H1 (cell line): ENCODE data around the gene SPDYE2B. TPM values are rescaled to one million over a fixed set of nuclear protein-coding genes. Genes with fewer than 3 reads are reported as not detected.
"Not testable (repeated sequence)": the region's sequence is repeated elsewhere in the genome, so short reads cannot be mapped to it uniquely, and the experiment has no call there.

Source experiments
- CTCF ChIA-PET: fragments of 300-600 bp; sonication (Branson Sonifier 250); formaldehyde crosslinking; loops from one replicate; lab custom pipeline; 2021; ENCODE audit not compliant: partially characterized antibody; lab: Charles Lee
- POLR2A ChIA-PET: fragments of 300-600 bp; sonication (Branson Sonifier 250); formaldehyde crosslinking; loops from one replicate; lab custom pipeline; 2021; ENCODE audit warnings: inconsistent platforms; ENCODE audit not compliant: partially characterized antibody; lab: Charles Lee
- DNase-seq, 2 experiments: peaks; one replicate each; pipeline versions ENCODE4 v3.0.0 to v3.0.0-alpha.2; 2010 to 2022; ENCODE audit warnings: low spot score in 2 of 2, low read depth in 1 of 2, mixed read lengths in 1 of 2
- FAIRE-seq: peaks from 2 replicates; lab custom pipeline; 2011; peaks lifted over from hg19 to GRCh38; lab: Jason Lieb, UNC
- H2AFZ ChIP-seq: 2 replicates; pipeline ENCODE4 v1.8.1; 2012; ENCODE audit warnings: low read length, inconsistent platforms
- H2AK5ac ChIP-seq: 2 replicates; pipeline ENCODE4 v1.6.1; 2013; ENCODE audit warnings: low read depth, low read length
- H2BK120ac ChIP-seq: replicated peaks from 2 replicates; pipeline ENCODE3; 2013; ENCODE audit warnings: low read depth, low read length, inconsistent platforms
- H2BK12ac ChIP-seq: 2 replicates; pipeline ENCODE4 v1.6.1; 2013; ENCODE audit warnings: low read depth, low read length
- H2BK15ac ChIP-seq: 2 replicates; pipeline ENCODE4 v1.6.1; 2013; ENCODE audit warnings: low read length
- H2BK20ac ChIP-seq: 2 replicates; pipeline ENCODE4 v1.6.1; 2013; ENCODE audit warnings: low read length
- H2BK5ac ChIP-seq: 2 replicates; pipeline ENCODE4 v1.6.1; 2013; ENCODE audit warnings: low read depth, low read length
- H3K14ac ChIP-seq: 2 replicates; pipeline ENCODE4 v1.6.1; 2013; ENCODE audit warnings: inconsistent platforms; ENCODE audit not compliant: insufficient read length
- H3K18ac ChIP-seq: 2 replicates; pipeline ENCODE4 v1.6.1; 2013; ENCODE audit warnings: low read length; ENCODE audit errors: extremely low read depth
- H3K23ac ChIP-seq: 2 replicates; pipeline ENCODE4 v1.6.1; 2013; ENCODE audit warnings: inconsistent platforms; ENCODE audit not compliant: insufficient read length
- H3K23me2 ChIP-seq: 2 replicates; pipeline ENCODE4 v1.6.1; 2013; ENCODE audit warnings: low read depth, low read length
- H3K27ac ChIP-seq: 2 replicates; pipeline ENCODE4 v1.6.1; 2011; ENCODE audit warnings: low read depth, low read length, inconsistent platforms
- H3K27me3 ChIP-seq, 4 experiments: replicated peaks in 1 of 4; 1 replicate in 1 of 4; 2 replicates in 3 of 4; pipeline versions ENCODE4 v1.6.1 to v1.8.1; 2011 to 2013; ENCODE audit warnings: low read length in 3 of 4, mild to moderate bottlenecking in 3 of 4, inconsistent platforms in 2 of 4, mixed read lengths in 2 of 4, moderate library complexity in 1 of 4; ENCODE audit not compliant: control insufficient read depth in 3 of 4, insufficient read depth in 3 of 4; ENCODE audit errors: extremely low read depth in 1 of 4
- H3K36me3 ChIP-seq, 4 experiments: 2 replicates each; pipeline versions ENCODE4 v1.6.1 to v1.8.1; 2011 to 2013; ENCODE audit warnings: mild to moderate bottlenecking in 4 of 4, low read length in 3 of 4, moderate library complexity in 2 of 4, control low read depth in 1 of 4, inconsistent platforms in 1 of 4; ENCODE audit not compliant: insufficient read depth in 4 of 4, control insufficient read depth in 2 of 4
- H3K4ac ChIP-seq: replicated peaks from 2 replicates; pipeline ENCODE3; 2013; ENCODE audit warnings: low read length, low read depth, mixed read lengths, inconsistent platforms; ENCODE audit not compliant: insufficient read length
- H3K4me1 ChIP-seq, 4 experiments: replicated peaks in 1 of 4; 1 replicate in 1 of 4; 2 replicates in 3 of 4; pipeline versions ENCODE4 v1.6.1 to v1.8.1; 2011 to 2013; ENCODE audit warnings: low read length in 3 of 4, inconsistent platforms in 2 of 4, mixed read lengths in 1 of 4; ENCODE audit not compliant: insufficient read depth in 4 of 4, control insufficient read depth in 3 of 4
- H3K4me2 ChIP-seq, 2 experiments: 2 replicates each; pipeline versions ENCODE4 v1.6.1 to v1.8.1; 2011 to 2013; ENCODE audit warnings: low read depth in 2 of 2, low read length in 2 of 2, control low read depth in 1 of 2, inconsistent platforms in 1 of 2, mild to moderate bottlenecking in 1 of 2; ENCODE audit not compliant: insufficient read depth in 1 of 2
- H3K4me3 ChIP-seq, 4 experiments: fragments of 200-600, 300-600 bp in 1 of 4; sonication (generic), shearing (Covaris generic), sonication (Bioruptor Twin) in 1 of 4; 2 replicates each; pipeline versions ENCODE4 v1.5.1 to v1.8.1; 2011 to 2016; ENCODE audit warnings: low read length in 4 of 4, low read depth in 3 of 4, control low read depth in 2 of 4, inconsistent platforms in 2 of 4, mild to moderate bottlenecking in 2 of 4, mixed read lengths in 1 of 4, moderate library complexity in 1 of 4; ENCODE audit not compliant: insufficient read depth in 2 of 4; ENCODE audit errors: extremely low read depth in 1 of 4
- H3K56ac ChIP-seq: replicated peaks from 2 replicates; pipeline ENCODE3; 2013; ENCODE audit warnings: low read depth, mild to moderate bottlenecking, mixed read lengths, low read length, inconsistent platforms; ENCODE audit not compliant: insufficient read length
- H3K79me1 ChIP-seq: 2 replicates; pipeline ENCODE4 v1.6.1; 2013; ENCODE audit warnings: low read depth, low read length, control low read depth
- H3K79me2 ChIP-seq, 2 experiments: 2 replicates each; pipeline versions ENCODE4 v1.6.1 to v1.8.1; 2012 to 2013; ENCODE audit warnings: low read length in 2 of 2, mild to moderate bottlenecking in 2 of 2, inconsistent platforms in 1 of 2; ENCODE audit not compliant: insufficient read depth in 2 of 2, control insufficient read depth in 1 of 2
- H3K9ac ChIP-seq, 4 experiments: replicated peaks in 1 of 4; 1 replicate in 1 of 4; 2 replicates in 3 of 4; pipeline versions ENCODE4 v1.6.1 to v1.8.1; 2011 to 2013; ENCODE audit warnings: low read depth in 3 of 4, low read length in 3 of 4, control low read depth in 2 of 4, mild to moderate bottlenecking in 2 of 4, moderate library complexity in 2 of 4, inconsistent platforms in 1 of 4; ENCODE audit errors: extremely low read depth in 1 of 4
- H3K9me3 ChIP-seq, 2 experiments: 2 replicates each; pipeline versions ENCODE4 v1.6.1 to v1.8.1; 2012 to 2013; ENCODE audit warnings: mild to moderate bottlenecking in 2 of 2, moderate library complexity in 2 of 2, control low read depth in 1 of 2, inconsistent platforms in 1 of 2, low read depth in 1 of 2, low read length in 1 of 2, mixed read lengths in 1 of 2; ENCODE audit not compliant: insufficient read depth in 2 of 2
- H4K20me1 ChIP-seq, 2 experiments: replicated peaks in 1 of 2; 2 replicates each; pipeline versions ENCODE3 to v1.8.1; 2011 to 2013; ENCODE audit warnings: inconsistent platforms in 2 of 2, low read length in 2 of 2, mild to moderate bottlenecking in 1 of 2; ENCODE audit not compliant: insufficient read depth in 2 of 2, control insufficient read depth in 1 of 2
- H4K5ac ChIP-seq: 2 replicates; pipeline ENCODE4 v1.6.1; 2013; ENCODE audit warnings: low read length, low read depth, mixed read lengths, inconsistent platforms; ENCODE audit not compliant: insufficient read length
- H4K8ac ChIP-seq: 2 replicates; pipeline ENCODE4 v1.8.0; 2013; ENCODE audit warnings: mild to moderate bottlenecking, moderate library complexity, low read length, inconsistent platforms; ENCODE audit not compliant: insufficient read depth; ENCODE audit errors: extremely low read depth
- H4K91ac ChIP-seq: replicated peaks from 2 replicates; pipeline ENCODE3; 2013; ENCODE audit warnings: low read length, mixed read lengths, inconsistent platforms; ENCODE audit not compliant: insufficient read length
- WGBS, 2 experiments: shearing (Covaris generic) in 1 of 2; methylation state at CpG; one replicate each; pipeline versions ENCODE4 v1.1.6 to v1.1.7; 2013 to 2015; ENCODE audit warnings: low lambda C conversion rate in 2 of 2, mixed read lengths in 2 of 2, inconsistent platforms in 1 of 2, low coverage in 1 of 2, missing lambda C conversion rate in 1 of 2; ENCODE audit not compliant: insufficient replicate concordance in 2 of 2, insufficient coverage in 1 of 2, insufficient read length in 1 of 2; ENCODE audit errors: extremely low coverage in 1 of 2, missing lambda C conversion rate in 1 of 2; 5-methylcytosine and 5-hydroxymethylcytosine counted together
- polyA plus RNA-seq, 7 experiments: library from polyadenylated mRNA; depleted of rRNA in 3 of 7; stranded (reverse) in 5 of 7; unstranded in 2 of 7; fragments of >200 nt in 5 of 7; fragments of 200-250 nt in 2 of 7; gene quantifications; 1 replicate in 5 of 7; 2 replicates in 1 of 7; 4 replicates in 1 of 7; pipeline versions ENCODE4 v1.2.1 to v1.2.3, GENCODE V29; 2011 to 2013; ENCODE audit warnings: missing spikeins in 2 of 7, mixed read lengths in 2 of 7
- total RNA-seq: library from RNA; stranded (reverse); fragmentation: NEBNext Ultra II Directional; extraction: Animal tissue kit (Norgen Biotek cat#: 25700); gene quantifications from 2 replicates; pipeline ENCODE4 v1.2.1, GENCODE V29; 2021

Gene SPDYE2B
- total and polyA plus RNA-seq, 2 of the 8 experiments (the other 6 are each of a cell fraction or from before 2014, with no cell fraction given), result not detected

DNA sequence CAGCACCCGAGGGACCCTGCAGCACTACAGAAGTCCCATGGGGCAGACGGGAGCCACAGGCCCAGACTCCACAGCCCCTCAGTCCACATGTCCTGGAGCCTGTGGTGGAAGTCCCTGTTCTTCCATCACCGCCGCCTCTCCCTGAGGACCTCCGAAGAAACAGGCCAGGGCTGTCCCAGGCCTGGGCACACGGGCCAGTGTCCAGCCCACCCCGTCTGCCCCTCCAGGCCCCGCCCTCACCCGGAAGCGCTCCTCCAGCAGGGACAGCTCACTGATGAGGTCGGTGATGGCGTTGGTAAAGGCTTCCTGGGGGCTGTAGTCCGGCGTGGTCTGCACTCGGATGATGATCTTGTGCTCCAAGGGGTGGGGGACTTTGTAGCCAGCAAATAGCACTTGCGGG, 16.7 kb downstream of the SPDYE2B start:
- H2AFZ ChIP-seq, H3K4me2 ChIP-seq, H3K56ac ChIP-seq, H3K27ac ChIP-seq, H3K79me1 ChIP-seq, H3K4ac ChIP-seq, H2BK5ac ChIP-seq, H3K9me3 ChIP-seq, H3K18ac ChIP-seq, H3K14ac ChIP-seq, H4K5ac ChIP-seq, H2BK120ac ChIP-seq, H2BK12ac ChIP-seq, H4K20me1 ChIP-seq, H2AK5ac ChIP-seq, FAIRE-seq, H3K36me3 ChIP-seq, H3K4me1 ChIP-seq, H3K27me3 ChIP-seq, H4K8ac ChIP-seq, POLR2A ChIA-PET, H3K23ac ChIP-seq, DNase-seq, H3K9ac ChIP-seq, H3K23me2 ChIP-seq, H2BK15ac ChIP-seq, H3K4me3 ChIP-seq, H3K79me2 ChIP-seq, H2BK20ac ChIP-seq, CTCF ChIA-PET, H4K91ac ChIP-seq: not testable (repeated sequence)
- no CpG with 5 or more reads among the region's 16 CpGs for WGBS, 2 experiments

DNA sequence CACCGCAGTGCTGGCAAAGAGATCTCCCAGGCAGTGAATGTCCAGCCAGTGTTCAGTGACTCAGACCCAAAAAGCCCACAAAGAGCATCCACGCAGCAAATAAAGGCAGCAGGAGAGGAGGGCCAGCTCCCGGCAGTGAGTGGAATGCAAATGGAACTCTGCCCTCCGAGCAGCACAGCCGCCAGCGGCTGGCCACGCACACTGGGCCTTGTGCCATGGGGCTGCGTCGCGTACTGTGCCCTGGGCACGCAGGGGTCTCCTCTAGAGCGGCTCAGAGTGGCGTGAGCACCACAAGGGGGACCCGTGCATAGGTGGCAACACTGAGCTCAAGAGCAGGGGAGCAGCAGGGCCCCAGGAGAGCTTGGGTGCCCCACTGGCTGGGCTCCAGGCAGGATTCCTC, 17.4 kb downstream of the SPDYE2B start:
- H2AFZ ChIP-seq, H3K27me3 ChIP-seq, H2BK120ac ChIP-seq, H3K56ac ChIP-seq, FAIRE-seq, H2BK15ac ChIP-seq, H3K14ac ChIP-seq, H3K36me3 ChIP-seq, H3K79me1 ChIP-seq, H4K5ac ChIP-seq, H3K27ac ChIP-seq, H3K18ac ChIP-seq, H2AK5ac ChIP-seq, H3K23me2 ChIP-seq, H2BK5ac ChIP-seq, H4K20me1 ChIP-seq, H4K91ac ChIP-seq, H4K8ac ChIP-seq, H3K23ac ChIP-seq, H3K4me2 ChIP-seq, H3K4ac ChIP-seq, H3K79me2 ChIP-seq, H3K4me3 ChIP-seq, H3K9me3 ChIP-seq, H3K9ac ChIP-seq, CTCF ChIA-PET, H2BK20ac ChIP-seq, H2BK12ac ChIP-seq, H3K4me1 ChIP-seq, POLR2A ChIA-PET, DNase-seq: not testable (repeated sequence)
- WGBS, 2 experiments, result 95% methylated on average over 8 of the region's 14 CpGs; no CpG with 5 or more reads in 1 of the 2 experiments
